GM19467 (cell line): ENCODE data around the gene RPRD1A.
"Not testable (repeated sequence)": the region's sequence is repeated elsewhere in the genome, so short reads cannot be mapped to it uniquely, and the experiment has no call there.

Experiments
- ATAC-seq: cut with Tn5 transposase; IDR thresholded peaks from one replicate; pipeline ENCODE4 v1.9.1; 2021; ENCODE audit warnings: mild to moderate bottlenecking, moderate library complexity; ENCODE audit not compliant: unreplicated experiment

Gene RPRD1A

DNA sequence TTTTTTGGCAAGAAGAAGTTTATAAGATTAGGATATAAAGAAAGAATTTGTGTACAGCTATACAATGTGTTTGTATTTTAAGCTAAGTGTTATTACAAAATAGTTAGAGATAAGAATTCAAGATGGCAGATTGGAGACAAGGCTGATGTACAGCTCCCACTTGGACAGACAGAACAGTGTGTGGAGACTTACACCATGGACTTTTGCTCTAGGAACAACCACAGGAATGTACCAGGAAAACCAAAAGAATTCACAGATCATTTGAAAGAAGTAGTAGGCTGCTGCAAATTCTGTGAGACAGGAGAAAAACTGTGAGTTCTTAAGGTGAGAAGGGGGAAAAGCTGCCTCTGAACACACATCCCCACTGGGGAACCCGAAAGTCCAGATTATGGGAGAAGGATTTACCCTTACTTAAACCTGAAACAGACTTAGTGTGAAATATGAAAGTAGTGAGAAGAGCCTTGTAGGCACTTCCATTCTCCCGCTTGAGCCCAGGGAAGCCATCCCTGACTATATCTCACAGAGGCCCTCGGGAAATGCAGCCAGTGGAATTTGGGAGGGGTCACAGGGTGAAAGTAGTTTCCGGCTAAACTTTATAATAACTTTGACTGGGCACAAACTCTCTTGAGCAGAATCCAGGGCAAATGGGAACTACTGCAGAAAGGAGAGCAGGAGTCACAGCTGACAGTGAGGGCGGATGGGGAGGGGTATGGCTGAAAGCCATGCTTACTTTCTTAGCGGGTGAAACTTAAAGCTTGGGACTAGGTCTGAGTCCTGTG, 11.6 kb upstream of the RPRD1A start:
- no peak for ATAC-seq

GRCh38 chr18:36077764-36078163, 10.4 kb upstream of the RPRD1A start:
- ATAC-seq, result not testable (repeated sequence)

- no peak for ATAC-seq
Observed at GRCh38 chr18:36075862-36076587, 8.7 kb upstream of the RPRD1A start.

DNA sequence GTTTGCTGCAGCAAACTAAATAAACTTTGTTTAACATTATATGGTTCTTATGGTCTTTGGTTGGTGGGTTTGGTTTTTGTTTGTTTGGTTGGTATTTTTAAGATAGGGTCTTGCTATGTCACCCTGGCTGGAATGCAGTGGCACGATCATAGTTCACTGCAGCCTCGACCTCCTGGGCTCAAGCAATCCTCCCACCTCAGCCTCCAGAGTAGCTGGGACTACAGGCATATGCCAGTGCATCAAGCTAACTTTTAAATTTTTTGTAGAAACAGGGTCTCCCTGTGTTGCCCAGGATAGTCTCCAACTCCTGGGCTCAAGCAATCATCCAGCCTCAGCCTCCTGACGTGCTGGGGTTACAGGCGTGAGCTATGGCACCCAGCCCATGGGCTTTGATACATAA, 7.1 kb upstream of the RPRD1A start:
- ATAC-seq, result no peak

DNA sequence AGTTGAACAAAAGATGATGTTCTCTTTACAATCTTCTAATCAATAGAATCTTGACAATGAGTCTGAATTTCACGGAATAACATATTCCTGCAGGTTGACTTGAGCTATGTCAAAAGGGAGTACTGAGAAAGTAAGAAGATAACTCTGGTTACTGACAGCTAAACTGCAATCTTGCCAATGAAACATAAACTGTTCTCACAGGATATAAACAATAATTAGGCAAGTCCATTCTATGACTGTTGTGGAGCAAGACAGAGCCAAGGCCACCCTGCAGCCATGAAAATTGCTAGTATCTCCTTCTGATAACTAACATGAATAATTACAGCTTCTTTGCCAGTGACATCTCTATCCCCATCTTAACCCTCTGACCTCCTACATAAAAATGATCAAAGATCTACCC, 6.3 kb upstream of the RPRD1A start:
- no peak for ATAC-seq

- ATAC-seq, result not testable (repeated sequence)
Observed at GRCh38 chr18:36072406-36072805, 5.0 kb upstream of the RPRD1A start.

DNA sequence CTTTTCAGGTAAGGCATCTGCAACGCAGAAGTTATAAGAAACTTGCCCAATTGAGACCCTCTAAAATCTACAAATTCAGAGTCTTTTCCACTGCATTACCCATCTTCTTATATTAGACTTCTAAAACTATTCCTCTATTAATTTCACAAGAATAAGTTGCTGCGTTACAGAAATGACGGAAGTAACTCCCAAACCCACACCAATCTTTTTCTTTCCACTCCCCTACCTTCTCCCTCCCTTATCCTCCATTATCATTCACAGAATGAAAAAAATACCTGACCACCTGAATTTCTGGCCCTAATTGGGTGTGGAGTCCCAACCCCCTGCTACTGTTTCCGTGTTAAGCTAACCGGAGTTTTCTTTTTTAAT, 689 bp downstream of the RPRD1A start:
- ATAC-seq, result peak; percentile 5

DNA sequence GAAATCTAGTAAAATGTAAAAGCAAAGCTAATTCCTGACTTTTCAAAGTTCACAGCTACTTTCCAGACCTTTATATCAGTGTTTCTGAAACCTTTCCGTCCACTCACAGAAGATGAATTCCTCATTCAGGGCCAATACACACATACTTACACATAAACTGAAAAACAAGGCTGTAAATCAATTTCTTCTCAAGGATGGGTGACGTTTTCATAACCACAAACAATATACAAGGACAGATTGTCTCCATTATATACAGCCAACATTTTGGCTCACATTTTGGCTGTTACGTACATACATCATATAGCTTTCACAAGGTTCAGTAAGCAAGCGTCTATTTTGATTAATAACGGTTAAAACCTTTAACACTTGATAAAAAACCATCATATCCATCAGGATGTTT, 1.4 kb downstream of the RPRD1A start:
- ATAC-seq, result no peak

GRCh38 chr18:36064809-36065079, 2.6 kb downstream of the RPRD1A start:
- not testable (repeated sequence) for ATAC-seq

DNA sequence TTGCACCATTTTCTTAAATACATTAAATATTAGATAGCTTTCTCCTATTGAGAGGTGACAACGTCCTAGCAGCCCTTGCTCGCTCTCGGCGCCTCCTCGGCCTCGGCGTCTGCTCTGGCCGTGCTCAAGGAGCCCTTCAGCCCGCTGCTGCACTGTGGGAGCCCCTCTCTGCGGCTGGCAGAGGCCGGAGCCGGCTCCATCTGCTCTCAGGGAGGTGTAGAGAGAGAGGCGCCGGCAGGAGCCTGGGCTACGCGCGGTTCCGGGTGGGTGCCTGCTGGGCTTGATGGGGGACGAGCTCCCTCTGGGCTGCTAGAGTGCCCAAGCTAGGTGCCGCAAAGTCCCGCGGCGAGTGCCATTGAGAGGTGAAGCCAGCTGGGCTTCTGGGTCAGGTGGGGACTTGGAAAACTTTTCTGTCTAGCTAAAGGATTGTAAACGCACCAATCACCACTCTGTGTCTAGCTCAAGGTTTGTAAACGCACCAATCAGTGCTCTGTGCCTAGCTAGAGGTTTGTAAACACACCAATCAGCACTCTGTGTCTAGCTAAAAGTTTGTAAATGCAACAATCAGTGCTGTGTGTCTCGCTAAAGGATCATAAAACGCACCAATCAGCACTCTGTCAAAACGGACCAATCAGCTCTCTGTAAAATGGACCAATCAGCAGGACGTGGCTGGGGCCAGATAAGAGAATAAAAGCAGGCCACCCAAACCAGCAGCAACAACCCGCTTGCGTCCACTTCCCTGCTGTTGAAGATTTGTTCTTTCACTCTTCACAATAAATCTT, 3.1 kb downstream of the RPRD1A start:
- no peak for ATAC-seq

- no peak for ATAC-seq
Observed at GRCh38 chr18:36058674-36059073, 8.7 kb downstream of the RPRD1A start.

DNA sequence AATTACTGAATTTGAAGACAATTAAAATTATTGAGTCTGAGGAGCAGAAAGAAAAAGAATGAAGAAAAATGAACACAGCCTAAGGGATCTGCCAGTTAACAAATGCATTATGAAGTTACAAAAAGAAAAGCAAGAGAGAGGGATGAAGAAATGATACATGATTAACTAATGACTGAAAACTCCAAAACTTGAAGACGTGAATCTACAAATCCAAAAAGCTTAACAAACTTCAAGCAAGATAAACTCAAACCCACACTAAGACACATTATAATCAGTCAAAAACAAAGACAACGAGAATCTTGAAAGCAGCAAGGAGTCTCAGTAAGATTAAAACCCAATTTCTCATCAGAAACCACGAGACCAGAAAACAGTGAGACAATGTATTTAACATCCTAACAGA, 15.6 kb downstream of the RPRD1A start:
- ATAC-seq, result no peak

DNA sequence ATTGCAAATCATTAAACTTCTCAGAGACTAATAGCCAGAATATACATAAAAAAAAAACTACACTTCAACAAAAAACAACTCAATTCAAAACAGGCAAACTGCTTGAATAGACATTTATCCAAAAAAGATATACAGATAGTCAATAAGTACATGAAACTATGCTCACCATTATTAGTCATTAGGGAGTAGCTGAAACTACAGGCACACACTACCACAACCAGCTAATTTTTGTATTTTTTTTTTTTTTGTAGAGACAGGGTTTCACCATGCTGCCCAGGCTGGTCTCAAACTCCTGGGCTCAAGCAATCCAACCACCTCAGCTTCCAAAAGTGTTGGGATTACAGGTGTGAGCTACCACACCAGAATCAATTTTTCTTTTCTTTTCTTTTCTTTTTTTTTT, 16.9 kb downstream of the RPRD1A start:
- no peak for ATAC-seq

DNA sequence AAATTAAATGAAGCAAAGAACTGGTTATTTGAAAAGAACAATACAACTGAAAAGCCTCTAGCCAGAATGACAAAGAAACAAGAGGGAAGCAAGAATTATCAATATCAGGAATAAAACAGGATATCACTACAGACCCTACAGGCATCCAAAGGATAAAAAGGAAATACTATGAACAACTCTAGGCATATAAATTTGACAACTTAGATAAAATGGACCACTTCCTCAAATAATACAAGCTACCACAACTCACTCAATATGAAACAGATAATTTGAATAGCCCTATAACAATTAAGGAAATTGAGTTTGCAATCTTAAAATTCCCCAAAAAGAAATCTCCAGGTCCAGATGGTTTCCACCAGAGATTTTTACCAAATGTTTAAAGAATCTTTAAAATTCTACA, 19.8 kb downstream of the RPRD1A start:
- ATAC-seq, result no peak

GRCh38 chr18:36046898-36047297, 20.5 kb downstream of the RPRD1A start:
- no peak for ATAC-seq

DNA sequence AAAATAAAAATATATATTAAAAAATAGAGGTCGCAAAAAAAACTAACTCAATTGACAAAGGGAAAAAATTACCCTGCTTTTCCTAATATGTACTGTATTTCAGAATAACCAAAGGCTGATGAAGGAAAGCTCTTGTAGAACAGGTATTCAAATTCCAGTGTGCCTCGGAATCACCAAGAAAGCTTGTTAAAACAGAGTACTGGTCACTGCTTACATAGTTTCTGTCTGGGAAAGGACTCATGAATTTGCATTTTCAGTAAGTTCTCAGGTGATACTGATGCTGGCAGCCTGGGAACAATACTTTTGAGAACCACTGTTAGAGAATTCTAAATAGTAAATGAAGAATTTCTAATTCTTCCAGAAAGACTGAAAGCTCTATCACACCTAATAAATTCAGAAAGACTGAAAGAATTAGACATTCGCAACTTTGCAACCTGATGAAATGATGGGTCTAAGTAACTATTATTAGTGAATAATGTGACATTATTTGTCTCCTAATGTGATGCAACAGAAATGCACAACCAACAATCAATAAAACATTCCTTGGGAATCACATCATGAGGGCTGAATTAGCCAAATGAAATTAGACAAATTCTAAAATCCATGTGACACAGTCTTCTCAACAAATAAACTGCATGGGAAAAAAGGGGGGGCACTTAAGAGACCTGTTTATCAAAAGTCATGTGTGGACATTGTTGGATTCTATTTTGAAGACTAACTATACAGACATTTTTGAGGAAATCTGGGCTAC, 21.9 kb downstream of the RPRD1A start:
- no peak for ATAC-seq

DNA sequence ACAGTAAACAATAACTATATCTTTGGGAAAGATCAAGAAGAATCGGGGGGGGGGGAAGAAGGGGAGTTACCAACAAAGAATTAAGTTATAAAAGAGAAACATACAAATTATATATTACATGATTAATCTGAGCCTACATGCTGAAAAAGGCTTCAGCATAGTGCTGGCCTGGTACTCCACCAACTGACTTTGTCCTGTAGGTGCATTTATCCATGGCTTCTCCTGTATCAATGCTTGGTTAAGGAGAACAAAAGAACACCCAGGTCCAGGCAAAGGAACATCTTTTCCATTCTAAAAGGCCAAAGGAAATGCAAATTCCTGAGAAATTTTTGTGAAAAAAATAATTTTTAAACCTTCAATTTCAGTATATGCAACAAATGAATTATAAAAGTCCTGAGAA, 24.2 kb downstream of the RPRD1A start:
- ATAC-seq, result no peak

DNA sequence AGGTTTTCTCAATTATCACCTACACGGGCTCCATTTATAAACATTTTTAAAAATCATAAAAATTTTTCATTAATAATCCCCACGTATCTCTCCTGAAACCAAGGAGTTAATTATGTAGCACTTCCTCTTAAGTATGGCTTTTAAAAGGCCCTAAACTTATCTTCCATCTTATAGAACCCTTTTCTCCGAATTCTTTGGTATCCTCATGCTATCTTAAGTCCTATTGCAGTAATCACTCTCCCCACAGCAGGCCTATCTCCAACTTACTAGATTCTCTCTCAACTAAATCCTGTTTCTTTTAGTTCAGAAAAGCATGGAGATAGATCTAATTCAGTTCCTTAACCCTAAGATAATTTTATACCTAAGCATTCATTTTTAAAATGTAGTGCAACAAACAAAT, 26.2 kb downstream of the RPRD1A start:
- no peak for ATAC-seq

DNA sequence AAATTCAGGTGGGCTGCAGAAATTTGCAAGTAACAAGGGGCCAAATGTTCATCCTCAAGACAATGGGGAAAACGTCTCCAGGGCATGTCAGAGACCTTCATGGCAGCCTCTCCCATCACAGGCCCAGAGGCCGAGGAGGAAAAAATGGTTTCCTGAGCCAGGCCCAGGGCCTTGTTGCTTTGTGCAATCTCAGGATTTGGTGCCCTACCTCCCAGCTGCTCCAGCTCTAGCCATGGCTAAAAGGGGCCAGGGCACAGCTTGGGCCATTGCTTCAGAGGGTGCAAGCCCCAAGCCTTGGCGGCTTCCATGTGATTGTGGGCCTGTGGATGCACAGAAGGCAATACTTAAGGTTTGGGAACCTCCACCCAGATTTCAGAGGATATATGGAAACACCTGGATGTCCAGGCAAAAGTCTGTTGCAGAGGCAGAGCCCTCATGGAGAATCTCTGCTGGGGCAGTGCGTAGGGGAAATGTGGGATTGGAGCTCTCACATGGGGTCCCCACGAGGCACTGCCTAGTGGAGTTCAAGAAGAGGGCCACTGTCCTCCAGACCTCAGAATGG, 29.2 kb downstream of the RPRD1A start:
- ATAC-seq, result no peak

GRCh38 chr18:36035253-36035652, 32.1 kb downstream of the RPRD1A start:
- no peak for ATAC-seq

- ATAC-seq, result no peak
Observed at GRCh38 chr18:36034299-36034895, 33.0 kb downstream of the RPRD1A start.
